Measurements from ENCODE around the gene CEP57L1. TPM values are rescaled to one million over a fixed set of nuclear protein-coding genes. Genes with fewer than 3 reads are reported as not detected.

CEP57L1 gene
- total RNA-seq = 88.6 TPM

GRCh38 chr6:109095036-109095834 is at the start of gene CEP57L1:
CEP57L1 (plus strand) TSS chr6:109095507; CDS start chr6:109145222, 49,715 bp downstream.

GRCh38 chr6:109094416-109095035 is 781 bp upstream of the CEP57L1 start, which contains the start of gene SESN1:
SESN1 (minus strand) TSS chr6:109094846; CDS start chr6:109094073, 773 bp downstream.

Small RNAs within 50 kb of the gene (small RNA-seq; reads per million reads assigned to genes)
- gene RNU6-653P (ENCODE audit: low replicate concordance) = not detected

Other genes with a start within 250 kb of the CEP57L1 start
- 17.2 TPM for gene ARMC2, start 247.1 kb upstream of the CEP57L1 start, total RNA-seq
- gene SESN1, start 661 bp upstream of the CEP57L1 start, total RNA-seq = 51.0 TPM